DND-41 (cell line): ENCODE measurements around the gene RNF111.

Experiments used
- ATAC-seq: fragments of 200-7000 bp; cut with Tn5 transposase; 3 replicates; pipeline ENCODE4 v1.9.1; 2021; ENCODE audit warnings: low read depth; ENCODE audit not compliant: insufficient read depth
- DNase-seq: peaks from one replicate; pipeline ENCODE4 v3.0.0-alpha.2; 2020
- H2AFZ ChIP-seq: 2 replicates; pipeline ENCODE4 v1.6.0; 2012; ENCODE audit warnings: low read depth, low read length
- H3K27ac ChIP-seq: 2 replicates; pipeline ENCODE4 v1.5.1; 2012; ENCODE audit warnings: low read length, inconsistent platforms
- H3K27me3 ChIP-seq: fragments of 200-600 bp; sonication (generic); 2 replicates; pipeline ENCODE4 v1.6.0; 2012; ENCODE audit warnings: low read length, mild to moderate bottlenecking, inconsistent platforms; ENCODE audit not compliant: insufficient read depth, poor library complexity
- H3K36me3 ChIP-seq: 2 replicates; pipeline ENCODE4 v1.5.1; 2012; ENCODE audit warnings: low read length, inconsistent platforms; ENCODE audit not compliant: insufficient read depth
- H3K4me1 ChIP-seq: 2 replicates; pipeline ENCODE4 v1.5.1; 2012; ENCODE audit warnings: mild to moderate bottlenecking, low read length; ENCODE audit not compliant: insufficient read depth
- H3K4me2 ChIP-seq: 2 replicates; pipeline ENCODE4 v1.6.0; 2012; ENCODE audit warnings: mild to moderate bottlenecking, moderate library complexity, low read length, inconsistent platforms; ENCODE audit not compliant: insufficient read depth
- H3K4me3 ChIP-seq, 2 experiments: fragments of 200-600 bp in 1 of 2; shearing (Covaris generic) in 1 of 2; 2 replicates each; pipeline ENCODE4 v1.5.1; 2012 to 2016; ENCODE audit warnings: inconsistent platforms in 2 of 2, low read length in 2 of 2, mild to moderate bottlenecking in 2 of 2, low read depth in 1 of 2, moderate library complexity in 1 of 2
- H3K79me2 ChIP-seq: 2 replicates; pipeline ENCODE4 v1.6.0; 2012; ENCODE audit warnings: low read length, inconsistent platforms; ENCODE audit not compliant: insufficient read depth
- H3K9ac ChIP-seq: 2 replicates; pipeline ENCODE4 v1.6.0; 2012; ENCODE audit warnings: low read depth, mild to moderate bottlenecking, inconsistent platforms, low read length, moderate library complexity
- H3K9me3 ChIP-seq: 2 replicates; pipeline ENCODE4 v1.5.1; 2012; ENCODE audit warnings: low read length, moderate library complexity, mild to moderate bottlenecking, inconsistent platforms; ENCODE audit not compliant: insufficient read depth, severe bottlenecking
- H4K20me1 ChIP-seq: 2 replicates; pipeline ENCODE4 v1.6.0; 2012; ENCODE audit warnings: low read length; ENCODE audit not compliant: insufficient read depth
- EZH2 ChIP-seq: IDR thresholded peaks from 3 replicates; pipeline ENCODE4 v1.6.1; 2012; ENCODE audit warnings: borderline replicate concordance, low read depth, mild to moderate bottlenecking, moderate library complexity, low read length, inconsistent platforms; ENCODE audit not compliant: severe bottlenecking
- TF ChIP-seq, protein P1 (sequence below): IDR thresholded peaks from 2 replicates; pipeline ENCODE4 v1.5.1; 2012; ENCODE audit warnings: borderline replicate concordance, low read length, moderate library complexity, mild to moderate bottlenecking; ENCODE audit not compliant: poor library complexity, severe bottlenecking; ENCODE audit errors: extremely low read depth

RNF111 gene

GRCh38 chr15:59048897-59049296 is 61.4 kb downstream of the RNF111 start:
- Histone ChIP-seq H3K27me3 (no peaks in the 10 kb centered on the region), H3K4me2 (no peak overlapping the region), H3K4me3 (no peak overlapping the region), H2AFZ (no peak overlapping the region), H3K9ac (no peak overlapping the region), H3K79me2 (peaks cover 61% of the 10 kb centered on the region), H3K4me1 (no peaks in the 10 kb centered on the region), H3K27ac (no peak overlapping the region), H4K20me1 (peaks cover 3% of the 10 kb centered on the region; the same call in 1 of the 2 replicates), H3K9me3 (no peaks in the 10 kb centered on the region), H3K36me3 (peaks cover 20% of the 10 kb centered on the region)
- DNase-seq: no peak
- no peak for ATAC-seq
- TF ChIP-seq, protein P1, sequence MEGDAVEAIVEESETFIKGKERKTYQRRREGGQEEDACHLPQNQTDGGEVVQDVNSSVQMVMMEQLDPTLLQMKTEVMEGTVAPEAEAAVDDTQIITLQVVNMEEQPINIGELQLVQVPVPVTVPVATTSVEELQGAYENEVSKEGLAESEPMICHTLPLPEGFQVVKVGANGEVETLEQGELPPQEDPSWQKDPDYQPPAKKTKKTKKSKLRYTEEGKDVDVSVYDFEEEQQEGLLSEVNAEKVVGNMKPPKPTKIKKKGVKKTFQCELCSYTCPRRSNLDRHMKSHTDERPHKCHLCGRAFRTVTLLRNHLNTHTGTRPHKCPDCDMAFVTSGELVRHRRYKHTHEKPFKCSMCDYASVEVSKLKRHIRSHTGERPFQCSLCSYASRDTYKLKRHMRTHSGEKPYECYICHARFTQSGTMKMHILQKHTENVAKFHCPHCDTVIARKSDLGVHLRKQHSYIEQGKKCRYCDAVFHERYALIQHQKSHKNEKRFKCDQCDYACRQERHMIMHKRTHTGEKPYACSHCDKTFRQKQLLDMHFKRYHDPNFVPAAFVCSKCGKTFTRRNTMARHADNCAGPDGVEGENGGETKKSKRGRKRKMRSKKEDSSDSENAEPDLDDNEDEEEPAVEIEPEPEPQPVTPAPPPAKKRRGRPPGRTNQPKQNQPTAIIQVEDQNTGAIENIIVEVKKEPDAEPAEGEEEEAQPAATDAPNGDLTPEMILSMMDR: no peak
- TF ChIP-seq EZH2: no peak

DNA sequence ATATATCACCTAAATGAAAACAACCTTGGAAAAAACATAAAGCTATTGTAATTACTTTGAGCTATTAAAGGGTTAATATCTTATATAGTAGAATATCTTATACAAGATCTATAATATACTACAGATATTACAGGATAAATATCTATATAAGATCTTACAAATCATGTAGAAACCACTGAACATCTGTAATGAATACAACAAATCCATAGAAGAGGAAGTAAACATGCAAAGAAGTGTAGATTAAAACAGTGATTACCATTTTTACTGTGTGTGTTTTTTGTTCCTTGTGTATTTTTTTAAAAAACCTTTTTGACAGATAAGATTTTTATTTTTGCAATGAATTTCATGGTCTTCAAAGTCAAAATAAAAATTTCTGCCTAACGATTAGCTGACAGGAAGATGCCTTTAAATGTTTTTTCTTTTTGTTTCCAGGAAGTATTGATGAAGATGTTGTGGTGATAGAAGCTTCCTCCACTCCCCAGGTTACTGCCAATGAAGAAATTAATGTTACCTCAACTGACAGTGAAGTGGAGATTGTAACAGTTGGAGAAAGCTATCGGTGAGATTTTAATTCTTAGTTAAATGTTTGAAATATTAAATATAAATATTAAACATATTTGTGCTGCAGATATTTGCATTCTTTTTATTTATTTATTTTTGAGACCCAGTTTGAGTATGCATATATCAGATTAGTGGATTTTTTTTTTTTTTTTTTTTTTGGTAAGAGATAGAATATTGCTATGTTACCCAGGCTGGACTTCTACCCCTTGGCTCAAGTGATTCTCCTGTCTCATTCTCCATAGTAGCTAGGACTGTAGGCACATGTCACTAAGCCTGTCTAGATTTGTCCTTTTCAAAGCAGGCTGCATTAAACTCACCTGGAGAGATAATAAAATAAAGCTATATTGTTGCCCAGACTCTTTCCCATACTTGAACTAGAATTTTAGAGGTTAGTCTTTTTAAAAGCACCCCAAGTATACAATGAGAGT is 64.7 kb downstream of the RNF111 start:
- H3K27me3 ChIP-seq: no peaks in the 10 kb centered on the region
- no peak for TF ChIP-seq EZH2
- TF ChIP-seq, protein P1: no peak
- H3K4me2 ChIP-seq: no peak overlapping the region
- H2AFZ ChIP-seq: no peak overlapping the region
- DNase-seq: no peak
- H3K27ac ChIP-seq: no peak overlapping the region; the same call in 1 of the 2 replicates
- H4K20me1 ChIP-seq: peaks cover under 1% of the 10 kb centered on the region; the same call in 1 of the 2 replicates
- no peak overlapping the region for H3K9ac ChIP-seq
- no peaks in the 10 kb centered on the region for H3K4me1 ChIP-seq
- no peaks in the 10 kb centered on the region for H3K9me3 ChIP-seq
- peaks cover 44% of the 10 kb centered on the region for H3K36me3 ChIP-seq
- H3K4me3 ChIP-seq: no peak overlapping the region
- H3K79me2 ChIP-seq: peaks cover 31% of the 10 kb centered on the region
- ATAC-seq: no peak

GRCh38 chr15:59052915-59053407 is 65.5 kb downstream of the RNF111 start:
- H3K4me2 ChIP-seq: no peak overlapping the region
- TF ChIP-seq EZH2: no peak
- TF ChIP-seq, protein P1: no peak
- DNase-seq (no peak), ATAC-seq (no peak)
- no peaks in the 10 kb centered on the region; the same call in 1 of the 2 replicates for H4K20me1 ChIP-seq
- peaks cover 50% of the 10 kb centered on the region for H3K36me3 ChIP-seq
- no peak overlapping the region for H3K4me3 ChIP-seq
- H3K9me3 ChIP-seq: no peaks in the 10 kb centered on the region
- no peak overlapping the region for H3K9ac ChIP-seq
- no peaks in the 10 kb centered on the region for H3K4me1 ChIP-seq
- H2AFZ ChIP-seq: no peak overlapping the region
- peaks cover 25% of the 10 kb centered on the region for H3K79me2 ChIP-seq
- H3K27ac ChIP-seq: no peak overlapping the region
- H3K27me3 ChIP-seq: no peaks in the 10 kb centered on the region
